ENCODE measurements around the gene STAT5B. TPM values are rescaled to one million over a fixed set of nuclear protein-coding genes. Genes with fewer than 3 reads are reported as not detected.
A peak's percentile ranks its signal among the peaks of the same experiment; 100 is the strongest.

STAT5B gene
- total RNA-seq, 1 donor from 2014 or later, result 80.6 TPM

DNA sequence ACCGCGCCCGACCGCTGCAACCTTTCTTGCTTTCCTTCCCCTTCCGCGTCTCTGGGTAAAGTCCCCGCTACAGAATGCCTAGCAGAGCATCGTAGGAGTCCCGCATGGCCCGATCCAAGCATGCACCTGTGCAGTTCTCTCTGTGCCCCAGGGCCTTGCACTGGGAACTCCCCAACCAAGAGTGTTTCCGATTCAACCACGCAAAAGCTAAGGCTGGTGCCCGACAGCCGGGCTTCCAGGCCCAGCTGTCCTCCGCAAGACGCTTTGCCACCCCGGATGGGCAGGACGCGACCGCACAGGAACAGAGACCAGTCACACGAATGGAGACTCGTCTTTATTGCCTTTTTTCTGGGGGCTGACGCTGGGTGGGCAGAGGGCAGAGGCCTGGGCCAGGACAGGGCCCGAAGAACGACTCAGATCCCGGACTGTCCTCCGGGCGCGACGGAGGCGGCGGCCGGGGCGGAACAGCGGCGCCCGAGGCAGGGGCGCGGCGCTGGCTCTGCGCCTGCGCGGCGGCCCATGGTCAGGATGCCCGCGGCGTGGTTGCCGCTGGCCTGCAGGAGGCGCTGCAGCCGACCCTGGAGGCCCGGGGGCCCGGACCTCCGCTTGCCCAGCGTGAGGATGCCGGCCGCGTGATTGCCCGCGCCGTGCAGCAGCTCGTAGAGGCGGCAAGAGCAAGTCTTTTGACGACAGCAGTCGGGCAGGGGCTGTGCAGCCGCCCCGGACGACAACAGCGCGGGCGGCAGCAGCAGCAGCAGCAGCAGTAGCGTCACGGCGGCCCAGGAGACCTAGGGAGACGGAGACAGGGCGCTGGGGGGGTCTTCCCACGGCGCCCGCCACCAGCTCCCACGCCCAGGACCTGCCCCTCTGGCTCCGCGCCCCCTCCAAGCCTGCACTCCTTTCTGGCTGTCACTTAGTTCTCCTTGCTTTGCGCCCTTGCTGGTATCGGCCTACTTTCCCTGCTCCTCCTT is 92.2 kb downstream of the STAT5B start:
- TF ChIP-seq, protein P1, sequence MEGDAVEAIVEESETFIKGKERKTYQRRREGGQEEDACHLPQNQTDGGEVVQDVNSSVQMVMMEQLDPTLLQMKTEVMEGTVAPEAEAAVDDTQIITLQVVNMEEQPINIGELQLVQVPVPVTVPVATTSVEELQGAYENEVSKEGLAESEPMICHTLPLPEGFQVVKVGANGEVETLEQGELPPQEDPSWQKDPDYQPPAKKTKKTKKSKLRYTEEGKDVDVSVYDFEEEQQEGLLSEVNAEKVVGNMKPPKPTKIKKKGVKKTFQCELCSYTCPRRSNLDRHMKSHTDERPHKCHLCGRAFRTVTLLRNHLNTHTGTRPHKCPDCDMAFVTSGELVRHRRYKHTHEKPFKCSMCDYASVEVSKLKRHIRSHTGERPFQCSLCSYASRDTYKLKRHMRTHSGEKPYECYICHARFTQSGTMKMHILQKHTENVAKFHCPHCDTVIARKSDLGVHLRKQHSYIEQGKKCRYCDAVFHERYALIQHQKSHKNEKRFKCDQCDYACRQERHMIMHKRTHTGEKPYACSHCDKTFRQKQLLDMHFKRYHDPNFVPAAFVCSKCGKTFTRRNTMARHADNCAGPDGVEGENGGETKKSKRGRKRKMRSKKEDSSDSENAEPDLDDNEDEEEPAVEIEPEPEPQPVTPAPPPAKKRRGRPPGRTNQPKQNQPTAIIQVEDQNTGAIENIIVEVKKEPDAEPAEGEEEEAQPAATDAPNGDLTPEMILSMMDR (IDR thresholded peaks at IDR 0.05), result peak; percentile 66 to 96 (median 70)
- Histone ChIP-seq H3K36me3 (no peaks in the 10 kb centered on the region), H3K9me3 (no peaks in the 10 kb centered on the region), H3K27ac (peak overlapping the region; percentile 56 to 60), H3K27me3 (peaks cover 11% of the 10 kb centered on the region), H3K4me1 (peaks cover 5 to 12% of the 10 kb centered on the region in 2 donors), H3K4me3 (peak overlapping the region; percentile 69 to 70)
- DNase-seq (ENCODE audit: low spot score in 2 of 2), result peak in 1 of 2 donors; percentile 79
- intact Hi-C loops (cut with DNase I), result no loop called here

DNA sequence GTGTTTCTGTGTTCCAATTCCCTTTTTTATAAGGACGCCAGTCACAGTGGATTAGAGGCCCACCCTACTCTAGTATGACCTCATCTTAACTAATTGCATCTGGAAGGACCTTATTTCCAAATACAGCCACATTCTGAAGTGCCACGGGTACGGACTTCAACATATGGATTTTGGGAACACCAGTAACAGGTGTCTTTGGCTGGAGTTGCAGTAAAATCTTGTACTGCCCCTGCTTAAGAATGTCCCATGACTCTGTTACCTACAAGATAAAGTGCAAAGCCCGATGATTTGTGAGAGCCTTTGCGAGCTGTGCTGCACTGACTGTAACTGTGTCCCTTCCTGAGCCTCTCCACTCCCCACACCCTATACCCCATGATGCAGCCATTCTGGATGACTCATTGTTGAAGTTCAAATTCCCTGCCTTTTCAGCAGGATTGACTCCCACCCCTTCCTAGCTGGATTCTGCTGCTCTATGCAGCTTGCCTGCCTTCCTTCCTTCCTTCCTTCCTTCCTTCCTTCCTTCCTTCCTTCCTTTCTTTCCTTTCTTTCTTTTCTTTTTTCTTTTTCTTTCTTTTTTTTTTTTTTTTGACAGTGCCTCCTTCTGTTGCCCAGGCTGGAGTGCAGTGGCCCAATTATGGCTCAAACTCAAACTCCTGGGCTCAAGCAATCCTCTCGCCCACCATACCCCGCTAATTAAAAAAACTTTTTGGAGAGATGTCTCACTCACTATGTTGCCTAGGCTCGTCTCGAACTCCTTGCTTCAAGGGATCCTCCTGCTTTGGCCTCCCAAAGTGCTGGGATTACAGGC is 93.1 kb downstream of the STAT5B start:
- peaks cover 5 to 12% of the 10 kb centered on the region in 2 donors for H3K4me1 ChIP-seq
- H3K9me3 ChIP-seq, result no peaks in the 10 kb centered on the region
- intact Hi-C loops (cut with DNase I), result no loop called here
- DNase-seq (ENCODE audit: low spot score in 2 of 2), result no peak
- TF ChIP-seq, protein P1 (IDR thresholded peaks at IDR 0.05), result no peak
- peak overlapping the region in 1 of 2 donors; percentile 56 for H3K27ac ChIP-seq
- H3K4me3 ChIP-seq, result peak overlapping the region; percentile 69 to 70
- no peaks in the 10 kb centered on the region for H3K36me3 ChIP-seq
- H3K27me3 ChIP-seq, result peaks cover 11% of the 10 kb centered on the region

DNA sequence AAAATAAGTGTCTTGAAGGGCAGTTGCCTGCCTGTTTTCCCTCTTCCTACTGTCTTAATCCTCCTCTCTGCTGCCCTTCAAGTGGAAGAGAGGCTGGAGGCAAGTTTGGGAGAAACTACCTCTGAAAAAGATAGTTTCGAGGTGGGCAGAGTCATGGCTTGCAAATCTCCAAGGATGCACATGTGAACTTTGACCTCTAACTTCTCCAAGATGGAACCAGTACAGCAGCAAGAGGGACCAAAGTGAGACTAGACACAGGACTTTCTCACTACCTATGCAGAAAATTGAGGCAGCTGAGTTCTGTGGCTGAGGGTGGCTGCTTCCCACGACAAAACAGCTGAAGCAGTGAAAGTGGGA is 94.4 kb downstream of the STAT5B start:
- no peaks in the 10 kb centered on the region for H3K9me3 ChIP-seq
- no peak overlapping the region for H3K4me3 ChIP-seq
- peaks cover 11% of the 10 kb centered on the region for H3K27me3 ChIP-seq
- peaks cover 5 to 12% of the 10 kb centered on the region in 2 donors for H3K4me1 ChIP-seq
- TF ChIP-seq, protein P1 (IDR thresholded peaks at IDR 0.05), result no peak
- no peak overlapping the region for H3K27ac ChIP-seq
- H3K36me3 ChIP-seq, result no peaks in the 10 kb centered on the region
- DNase-seq (ENCODE audit: low spot score in 2 of 2), result no peak
- intact Hi-C loops (cut with DNase I), result no loop called here

DNA sequence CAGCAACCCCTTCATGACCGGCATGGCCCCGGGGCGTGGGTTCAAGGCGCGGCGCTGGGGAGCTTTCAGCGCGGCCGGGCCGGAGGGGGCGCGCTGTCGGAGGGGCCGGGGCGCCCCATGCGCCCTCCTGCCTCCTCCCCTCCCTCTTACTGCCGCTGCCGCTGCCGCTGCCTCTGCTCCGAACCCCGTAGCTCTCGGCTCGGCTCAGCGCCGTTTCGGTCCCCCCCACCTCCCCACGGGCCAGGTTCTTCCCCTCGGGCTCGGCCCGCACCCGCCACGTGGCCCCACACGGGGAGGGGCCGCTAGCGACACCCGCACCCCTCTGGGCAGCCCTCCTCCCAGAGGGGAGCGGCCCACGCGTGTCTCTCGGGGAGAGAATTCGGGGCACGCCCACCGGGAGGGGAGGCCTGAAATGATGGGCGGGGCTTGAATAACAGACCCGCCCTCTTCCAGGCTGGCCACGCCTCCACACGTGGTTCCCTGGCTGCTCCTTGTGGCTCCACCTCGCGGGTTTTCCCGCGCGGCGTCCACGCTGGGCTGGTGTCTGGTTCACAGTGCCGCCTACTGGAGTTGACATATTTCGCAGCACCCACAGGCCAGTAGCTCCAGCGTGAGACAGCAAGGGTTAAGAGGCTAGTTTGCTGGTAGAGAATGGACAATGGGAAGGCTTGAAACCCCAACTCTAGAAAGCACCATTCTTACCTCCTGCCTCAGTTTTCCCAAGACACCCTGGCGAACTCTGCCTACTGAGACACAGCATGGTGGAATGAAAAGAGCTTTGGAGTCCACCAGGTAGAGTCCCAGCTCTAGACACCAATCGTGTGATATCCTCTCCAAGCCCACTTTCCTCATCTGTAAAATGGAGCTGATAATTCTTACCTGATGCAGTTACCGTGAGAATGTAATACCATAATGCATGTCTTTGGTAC is 95.0 kb downstream of the STAT5B start, which contains the start of gene KCNH4:
Gene KCNH4 (minus strand): TSS at position 221 of the 929 bp plus-strand sequence. CDS start 197 bp downstream, at position 24.
- peak; percentile 39 to 82 for DNase-seq (ENCODE audit: low spot score in 2 of 2)
- peak within 1 kb of the TSS; percentile 36 to 47 for H3K4me3 ChIP-seq
- intact Hi-C loops (cut with DNase I), result no loop called here
- H3K36me3 ChIP-seq, result no peaks in the 10 kb centered on the region
- peaks cover 5 to 12% of the 10 kb centered on the region in 2 donors for H3K4me1 ChIP-seq
- TF ChIP-seq, protein P1 (IDR thresholded peaks at IDR 0.05), result peak; percentile 17 to 58 (median 37)
- peaks cover 11% of the 10 kb centered on the region for H3K27me3 ChIP-seq
- no peak within 1 kb of the TSS for H3K27ac ChIP-seq
- no peaks in the 10 kb centered on the region for H3K9me3 ChIP-seq

Data from ascending aorta (tissue), 2 donors.